Loucy (cell line): ENCODE results near the gene THEMIS.

Experiments
- H2AFZ ChIP-seq: fragments of 200-600 bp; sonication (generic); 2 replicates; pipeline ENCODE4 v1.6.0; 2016; ENCODE audit warnings: antibody characterized with exemption, mild to moderate bottlenecking, low read length, moderate library complexity
- H3F3A ChIP-seq: fragments of 200-600 bp; 2 replicates; pipeline ENCODE4 v1.6.0; 2016; ENCODE audit warnings: antibody characterized with exemption, low read depth, mild to moderate bottlenecking
- H3K27me3 ChIP-seq: fragments of 200-600 bp; sonication (generic); 2 replicates; pipeline ENCODE4 v1.6.1; 2014; ENCODE audit warnings: low read length, mild to moderate bottlenecking; ENCODE audit not compliant: insufficient read depth, poor library complexity, severe bottlenecking
- H3K36me3 ChIP-seq: fragments of 200-600 bp; sonication (generic); 2 replicates; pipeline ENCODE4 v1.6.1; 2016; ENCODE audit warnings: low read length; ENCODE audit not compliant: insufficient read depth
- H3K4me1 ChIP-seq: fragments of 200-600 bp; sonication (generic); 2 replicates; pipeline ENCODE4 v1.5.1; 2014; ENCODE audit warnings: low read length, mild to moderate bottlenecking; ENCODE audit not compliant: insufficient read depth, poor library complexity, severe bottlenecking
- H3K4me2 ChIP-seq: fragments of 200-600 bp; sonication (generic); 2 replicates; pipeline ENCODE4 v1.6.0; 2014; ENCODE audit warnings: antibody characterized with exemption, low read length, low read depth, mild to moderate bottlenecking; ENCODE audit not compliant: poor library complexity, severe bottlenecking
- H3K4me3 ChIP-seq: fragments of 200-600 bp; sonication (generic); 2 replicates; pipeline ENCODE4 v1.5.1; 2014; ENCODE audit warnings: low read length, mild to moderate bottlenecking, mixed read lengths; ENCODE audit not compliant: poor library complexity, severe bottlenecking
- H3K79me2 ChIP-seq: fragments of 200-600 bp; sonication (generic); 2 replicates; pipeline ENCODE4 v1.6.1; 2014; ENCODE audit warnings: low read length; ENCODE audit not compliant: insufficient read depth
- H3K9ac ChIP-seq: fragments of 200-600 bp; sonication (generic); 2 replicates; pipeline ENCODE4 v1.6.0; 2014; ENCODE audit warnings: mild to moderate bottlenecking, low read depth, low read length, moderate library complexity; ENCODE audit not compliant: poor library complexity, severe bottlenecking
- H3K9me2 ChIP-seq: fragments of 200-600 bp; sonication (generic); replicated peaks from 2 replicates; pipeline ENCODE4 v1.6.1; 2016; ENCODE audit warnings: low read depth, low read length, mixed read lengths
- H3K9me3 ChIP-seq: fragments of 200-600 bp; sonication (generic); 2 replicates; pipeline ENCODE4 v1.6.1; 2014; ENCODE audit warnings: mild to moderate bottlenecking, antibody characterized with exemption, low read length, low read depth; ENCODE audit not compliant: insufficient read depth
- H4K20me1 ChIP-seq: fragments of 200-600 bp; sonication (generic); 2 replicates; pipeline ENCODE4 v1.6.0; 2014; ENCODE audit warnings: antibody characterized with exemption, low read length, mild to moderate bottlenecking; ENCODE audit not compliant: insufficient read depth, poor library complexity, severe bottlenecking
- CTCF ChIP-seq: fragments of 200-600 bp; sonication (generic); conservative IDR thresholded peaks from 2 replicates; pipeline ENCODE4 v1.5.1; 2014; ENCODE audit warnings: mild to moderate bottlenecking, antibody characterized with exemption, low read length
- EZH2phosphoT487 ChIP-seq: fragments of 200-600 bp; IDR thresholded peaks from 2 replicates; pipeline ENCODE4 v1.6.1; 2018; ENCODE audit warnings: antibody characterized with exemption, mild to moderate bottlenecking, moderate library complexity, borderline replicate concordance

The THEMIS gene

GRCh38 chr6:127843582-127843981 is 57.3 kb downstream of the THEMIS start:
- no peak overlapping the region for H2AFZ ChIP-seq

GRCh38 chr6:127842562-127842961 is 58.3 kb downstream of the THEMIS start:
- no peak overlapping the region for H3K9ac ChIP-seq
- H3K9me3 ChIP-seq, result no peaks in the 10 kb centered on the region
- TF ChIP-seq EZH2phosphoT487 (no peak), CTCF (no peak)
- H3K36me3 ChIP-seq, result peaks cover 66% of the 10 kb centered on the region; the same call in 1 of the 2 replicates
- H4K20me1 ChIP-seq, result peaks cover 5% of the 10 kb centered on the region
- H3K79me2 ChIP-seq, result peaks cover 76% of the 10 kb centered on the region
- no peaks in the 10 kb centered on the region for H3K27me3 ChIP-seq
- no peaks in the 10 kb centered on the region for H3K9me2 ChIP-seq
- no peaks in the 10 kb centered on the region for H3F3A ChIP-seq
- no peaks in the 10 kb centered on the region for H3K4me1 ChIP-seq
- H3K4me3 ChIP-seq, result no peak overlapping the region
- H2AFZ ChIP-seq, result no peak overlapping the region
- H3K4me2 ChIP-seq, result no peak overlapping the region

More at GRCh38 chr6:127843582-127843981, 57.3 kb downstream of the THEMIS start:
- Histone ChIP-seq H3K79me2 (peaks cover 77% of the 10 kb centered on the region), H3K27me3 (no peaks in the 10 kb centered on the region), H3K4me3 (no peak overlapping the region), H3F3A (no peaks in the 10 kb centered on the region), H3K36me3 (peaks cover 59% of the 10 kb centered on the region; the same call in 1 of the 2 replicates), H4K20me1 (peaks cover 5% of the 10 kb centered on the region), H3K4me2 (no peak overlapping the region), H3K4me1 (no peaks in the 10 kb centered on the region), H3K9ac (no peak overlapping the region), H3K9me3 (no peaks in the 10 kb centered on the region), H3K9me2 (no peaks in the 10 kb centered on the region)
- TF ChIP-seq CTCF (no peak), EZH2phosphoT487 (no peak)

GRCh38 chr6:127841811-127842210 is 59.0 kb downstream of the THEMIS start:
- TF ChIP-seq EZH2phosphoT487 (no peak), CTCF (no peak)

More at GRCh38 chr6:127841811-127842210, 59.0 kb downstream of the THEMIS start:
- H3K9ac ChIP-seq, result no peak overlapping the region
- H3K36me3 ChIP-seq, result peaks cover 62% of the 10 kb centered on the region; the same call in 1 of the 2 replicates
- H3K9me3 ChIP-seq, result no peaks in the 10 kb centered on the region
- peaks cover 5% of the 10 kb centered on the region for H4K20me1 ChIP-seq
- H3K27me3 ChIP-seq, result no peaks in the 10 kb centered on the region
- no peak overlapping the region for H3K4me2 ChIP-seq
- peaks cover 72% of the 10 kb centered on the region for H3K79me2 ChIP-seq
- no peaks in the 10 kb centered on the region for H3K4me1 ChIP-seq
- no peaks in the 10 kb centered on the region for H3K9me2 ChIP-seq
- H3K4me3 ChIP-seq, result no peak overlapping the region
- H2AFZ ChIP-seq, result no peak overlapping the region
- H3F3A ChIP-seq, result no peaks in the 10 kb centered on the region
